ENCODE measurements around the gene UGCG. TPM values are rescaled to one million over a fixed set of nuclear protein-coding genes. Genes with fewer than 3 reads are reported as not detected.

Gene UGCG
- total and polyA plus RNA-seq, 2 of the 4 experiments (the other 2 are of a cell fraction): 84.2 to 104 TPM

DNA sequence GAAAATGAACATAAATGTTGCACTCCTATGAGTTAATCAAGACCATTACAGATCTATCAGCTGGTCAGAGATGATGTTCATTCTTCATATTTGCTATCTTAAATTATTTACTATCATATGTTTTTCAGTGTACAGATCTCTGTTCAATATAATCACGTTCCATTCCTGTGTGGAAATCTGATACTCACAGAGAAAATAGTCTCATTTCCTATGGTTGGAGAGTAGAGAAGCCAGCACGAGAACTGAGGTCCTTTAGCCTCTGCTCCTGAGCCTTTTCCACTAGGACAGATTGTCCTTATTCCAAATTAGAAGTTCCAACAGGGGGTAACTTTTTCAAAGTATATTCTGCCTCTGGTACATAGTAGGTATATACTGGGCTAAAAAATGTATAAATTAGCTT lies 29.2 kb downstream of the UGCG start:
- H2AFZ ChIP-seq (replicated peaks; ENCODE audit: low read length, poor library complexity): no peak overlapping the region
- BruUV-seq (replicated peaks): no TSS peak
- ATAC-seq (ENCODE audit: low read depth) (no peak), DNase-seq (no peak)
- dilution Hi-C loops (cut with HindIII; ENCODE audit: low sequenced_read_pairs, unreplicated experiment): no loop called here
- H2BK5ac ChIP-seq (ENCODE audit: low read depth, low read length, poor library complexity, severe bottlenecking): peak overlapping the region; percentile 62
- H2BK20ac ChIP-seq (ENCODE audit: low read depth, low read length): no peak overlapping the region
- no peak overlapping the region for H4K5ac ChIP-seq (ENCODE audit: low read depth, low read length)
- TF ChIP-seq MXI1 (IDR thresholded peaks at IDR 0.05; ENCODE audit: borderline replicate concordance, low read depth, low read length) (no peak), CHD1 (IDR thresholded peaks at IDR 0.05; ENCODE audit: low read depth, low read length) (no peak), MAZ (IDR thresholded peaks at IDR 0.05; ENCODE audit: borderline replicate concordance, low read depth, low read length) (no peak), RAD21 (IDR thresholded peaks at IDR 0.05; ENCODE audit: low read length) (no peak), MAFK (IDR thresholded peaks at IDR 0.05; ENCODE audit: low read depth, low read length) (no peak), BHLHE40 (IDR thresholded peaks at IDR 0.05; ENCODE audit: low read depth, low read length) (no peak), POLR2A (IDR thresholded peaks at IDR 0.05; ENCODE audit: low read depth, low read length) (no peak), RFX5 (IDR thresholded peaks at IDR 0.05; ENCODE audit: low read depth, low read length) (no peak), CEBPB (IDR thresholded peaks at IDR 0.05; ENCODE audit: low read depth, low read length) (no peak), RCOR1 (IDR thresholded peaks at IDR 0.05; ENCODE audit: insufficient replicate concordance, low read length) (no peak), FOS (IDR thresholded peaks at IDR 0.05; ENCODE audit: low read depth, low read length) (no peak), NFE2L2 (IDR thresholded peaks at IDR 0.05; ENCODE audit: low read depth, low read length) (no peak), SMC3 (IDR thresholded peaks at IDR 0.05; ENCODE audit: low read depth, low read length) (no peak)
- TF ChIP-seq, protein P1, sequence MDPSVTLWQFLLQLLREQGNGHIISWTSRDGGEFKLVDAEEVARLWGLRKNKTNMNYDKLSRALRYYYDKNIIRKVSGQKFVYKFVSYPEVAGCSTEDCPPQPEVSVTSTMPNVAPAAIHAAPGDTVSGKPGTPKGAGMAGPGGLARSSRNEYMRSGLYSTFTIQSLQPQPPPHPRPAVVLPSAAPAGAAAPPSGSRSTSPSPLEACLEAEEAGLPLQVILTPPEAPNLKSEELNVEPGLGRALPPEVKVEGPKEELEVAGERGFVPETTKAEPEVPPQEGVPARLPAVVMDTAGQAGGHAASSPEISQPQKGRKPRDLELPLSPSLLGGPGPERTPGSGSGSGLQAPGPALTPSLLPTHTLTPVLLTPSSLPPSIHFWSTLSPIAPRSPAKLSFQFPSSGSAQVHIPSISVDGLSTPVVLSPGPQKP (IDR thresholded peaks at IDR 0.05; ENCODE audit: borderline replicate concordance, low read depth, low read length): no peak
- TF ChIP-seq, protein P2, sequence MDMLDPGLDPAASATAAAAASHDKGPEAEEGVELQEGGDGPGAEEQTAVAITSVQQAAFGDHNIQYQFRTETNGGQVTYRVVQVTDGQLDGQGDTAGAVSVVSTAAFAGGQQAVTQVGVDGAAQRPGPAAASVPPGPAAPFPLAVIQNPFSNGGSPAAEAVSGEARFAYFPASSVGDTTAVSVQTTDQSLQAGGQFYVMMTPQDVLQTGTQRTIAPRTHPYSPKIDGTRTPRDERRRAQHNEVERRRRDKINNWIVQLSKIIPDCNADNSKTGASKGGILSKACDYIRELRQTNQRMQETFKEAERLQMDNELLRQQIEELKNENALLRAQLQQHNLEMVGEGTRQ (IDR thresholded peaks at IDR 0.05; ENCODE audit: low read depth, low read length): no peak
- TF ChIP-seq, protein P3, sequence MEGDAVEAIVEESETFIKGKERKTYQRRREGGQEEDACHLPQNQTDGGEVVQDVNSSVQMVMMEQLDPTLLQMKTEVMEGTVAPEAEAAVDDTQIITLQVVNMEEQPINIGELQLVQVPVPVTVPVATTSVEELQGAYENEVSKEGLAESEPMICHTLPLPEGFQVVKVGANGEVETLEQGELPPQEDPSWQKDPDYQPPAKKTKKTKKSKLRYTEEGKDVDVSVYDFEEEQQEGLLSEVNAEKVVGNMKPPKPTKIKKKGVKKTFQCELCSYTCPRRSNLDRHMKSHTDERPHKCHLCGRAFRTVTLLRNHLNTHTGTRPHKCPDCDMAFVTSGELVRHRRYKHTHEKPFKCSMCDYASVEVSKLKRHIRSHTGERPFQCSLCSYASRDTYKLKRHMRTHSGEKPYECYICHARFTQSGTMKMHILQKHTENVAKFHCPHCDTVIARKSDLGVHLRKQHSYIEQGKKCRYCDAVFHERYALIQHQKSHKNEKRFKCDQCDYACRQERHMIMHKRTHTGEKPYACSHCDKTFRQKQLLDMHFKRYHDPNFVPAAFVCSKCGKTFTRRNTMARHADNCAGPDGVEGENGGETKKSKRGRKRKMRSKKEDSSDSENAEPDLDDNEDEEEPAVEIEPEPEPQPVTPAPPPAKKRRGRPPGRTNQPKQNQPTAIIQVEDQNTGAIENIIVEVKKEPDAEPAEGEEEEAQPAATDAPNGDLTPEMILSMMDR (conservative IDR thresholded peaks at IDR 0.05; ENCODE audit: low read depth, low read length): no peak
- no peak overlapping the region for H2AK5ac ChIP-seq (ENCODE audit: low read depth, low read length)
- no peak overlapping the region for H2AK9ac ChIP-seq (replicated peaks; ENCODE audit: low read depth, low read length, poor library complexity)
- in situ Hi-C loops (cut with MboI; ENCODE audit: low sequenced_read_pairs): no loop called here
- H3K56ac ChIP-seq (ENCODE audit: extremely low read depth, insufficient read depth, low read length): no peak overlapping the region
- no peak overlapping the region for H3K23ac ChIP-seq (ENCODE audit: low read depth, low read length)
- intact Hi-C loops (cut with micrococcal nuclease): no loop called here
- H3K4ac ChIP-seq (ENCODE audit: low read depth, low read length): no peak overlapping the region
- H3K4me1 ChIP-seq (ENCODE audit: control insufficient read depth, insufficient read depth, low read length): peaks cover 8% of the 10 kb centered on the region
- peak overlapping the region in 1 of 2 experiments; percentile 26; a peak in 1 of 4 replicates for H4K8ac ChIP-seq (ENCODE audit: low read depth in 2 of 2, low read length in 2 of 2)
- peaks cover 35% of the 10 kb centered on the region for H3K36me3 ChIP-seq (ENCODE audit: control insufficient read depth, insufficient read depth, low read length)
- no peak overlapping the region for H3K4me3 ChIP-seq (ENCODE audit: insufficient read depth, low read depth, low read length)
- WGBS, 2 experiments (ENCODE audit: extremely low coverage in 2 of 2, insufficient read length in 1 of 2): no CpG with 5 or more reads among the region's 2 CpGs
- ChIA-PET CTCF (no interaction called here), POLR2A (ENCODE audit: unreplicated experiment) (interaction anchor here (0.8 kb wide), 1 partner anchor 17 kb away, joined by 5 read pairs; no protein-coding TSS in a partner anchor)
- H2BK120ac ChIP-seq (ENCODE audit: low read depth, low read length): no peak overlapping the region
- H3K4me2 ChIP-seq (ENCODE audit: low read depth, low read length): no peak overlapping the region
- peaks cover 18 to 55% of the 10 kb centered on the region in 2 experiments for H3K79me1 ChIP-seq (ENCODE audit: low read depth in 1 of 2, low read length in 2 of 2)
- no peak overlapping the region for H3K9ac ChIP-seq (ENCODE audit: low read depth, low read length)
- H4K91ac ChIP-seq (ENCODE audit: insufficient read depth, low read depth, low read length): no peak overlapping the region
- H3K9me1 ChIP-seq (ENCODE audit: insufficient read depth, low read length): peaks cover 4% of the 10 kb centered on the region; the same call in 1 of the 2 replicates
- H3K9me3 ChIP-seq (ENCODE audit: control insufficient read depth, insufficient read depth, low read length): no peaks in the 10 kb centered on the region
- peaks cover 42% of the 10 kb centered on the region for H4K20me1 ChIP-seq (ENCODE audit: insufficient read depth, low read length)
- no peak overlapping the region for H3K18ac ChIP-seq (ENCODE audit: low read depth, low read length)
- H2BK15ac ChIP-seq (ENCODE audit: low read depth, low read length): no peak overlapping the region
- H3K14ac ChIP-seq (replicated peaks; ENCODE audit: low read depth, low read length): no peak overlapping the region
- H3K27me3 ChIP-seq (ENCODE audit: control insufficient read depth, insufficient read depth, low read length): no peaks in the 10 kb centered on the region
- no peak overlapping the region for H3K27ac ChIP-seq (ENCODE audit: insufficient read depth, low read length)
